HG03280 (cell line): ENCODE measurements around the gene RFXANK.
"Not testable (repeated sequence)": the region's sequence is repeated elsewhere in the genome, so short reads cannot be mapped to it uniquely, and the experiment has no call there.

Experiments used
- ATAC-seq: cut with Tn5 transposase; IDR thresholded peaks from one replicate; pipeline ENCODE4 v1.9.1; 2021; ENCODE audit warnings: mild to moderate bottlenecking, moderate library complexity; ENCODE audit not compliant: unreplicated experiment

The RFXANK gene

DNA sequence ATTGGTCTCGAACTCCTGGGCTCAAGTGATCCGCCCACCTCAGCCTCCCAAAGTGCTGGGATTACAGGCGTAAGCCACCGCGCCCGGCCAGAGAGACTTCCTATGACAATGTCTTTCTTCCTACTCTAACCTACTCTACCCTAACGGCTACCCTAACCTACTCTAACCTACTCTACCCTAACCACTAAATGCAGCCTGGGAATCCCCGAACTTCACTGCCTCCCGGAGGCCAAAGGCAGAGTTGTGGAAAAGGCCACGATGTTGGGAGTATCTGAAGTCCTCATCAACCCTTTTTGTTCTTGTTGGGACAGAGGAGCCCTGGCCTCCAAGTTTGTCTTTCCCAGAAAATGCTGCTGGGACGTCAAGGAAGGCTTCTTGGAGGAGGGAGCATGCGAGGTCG lies 12.1 kb downstream of the RFXANK start:
- ATAC-seq = no peak

DNA sequence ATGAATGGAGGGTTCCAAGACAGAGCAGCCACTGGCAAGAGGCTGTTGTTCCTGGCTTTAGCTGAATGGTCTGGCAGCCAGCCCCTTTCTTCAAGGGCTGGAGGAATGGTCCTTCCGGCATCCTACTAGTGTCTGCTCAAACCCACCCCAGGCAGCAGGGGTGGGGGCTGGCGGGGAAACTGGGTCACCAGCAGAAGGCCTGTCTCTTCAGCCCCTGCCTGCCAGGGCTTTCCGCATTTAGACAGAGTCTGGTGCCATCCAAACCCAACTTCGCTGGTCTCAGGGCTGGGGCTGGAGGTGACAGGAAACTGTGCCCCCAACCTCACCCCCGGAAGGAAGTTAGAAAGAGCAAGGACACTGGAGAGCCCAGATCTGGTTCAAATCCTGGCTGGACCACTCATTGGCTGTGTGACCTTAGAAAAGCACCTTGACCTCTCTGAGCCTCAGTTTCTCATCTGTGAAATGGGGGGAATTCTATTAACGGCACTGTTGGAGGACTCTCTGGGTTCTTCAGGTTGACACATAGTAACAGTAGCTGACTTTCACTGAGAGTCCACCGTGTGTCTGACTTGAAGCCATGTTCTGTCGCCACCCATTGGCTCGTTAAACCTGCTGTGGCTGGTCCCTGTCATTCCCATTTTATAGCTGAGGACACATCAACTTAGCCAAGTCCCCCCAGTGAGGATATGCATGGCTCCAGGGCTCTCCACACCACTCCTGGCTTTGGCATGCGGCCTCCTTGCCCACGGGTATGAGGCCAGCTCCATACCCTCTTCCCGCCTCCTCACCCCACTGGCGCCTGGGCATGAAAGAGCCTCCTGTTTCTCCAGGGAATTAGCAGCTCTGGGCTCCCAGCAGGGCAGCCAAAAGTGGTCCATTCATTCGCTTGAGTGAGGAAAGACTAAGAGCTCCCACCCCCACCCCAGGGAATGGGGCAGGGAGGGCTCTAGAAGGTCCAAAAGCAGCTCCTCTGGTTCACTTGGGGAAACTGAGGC lies 13.7 kb downstream of the RFXANK start:
- no peak for ATAC-seq

DNA sequence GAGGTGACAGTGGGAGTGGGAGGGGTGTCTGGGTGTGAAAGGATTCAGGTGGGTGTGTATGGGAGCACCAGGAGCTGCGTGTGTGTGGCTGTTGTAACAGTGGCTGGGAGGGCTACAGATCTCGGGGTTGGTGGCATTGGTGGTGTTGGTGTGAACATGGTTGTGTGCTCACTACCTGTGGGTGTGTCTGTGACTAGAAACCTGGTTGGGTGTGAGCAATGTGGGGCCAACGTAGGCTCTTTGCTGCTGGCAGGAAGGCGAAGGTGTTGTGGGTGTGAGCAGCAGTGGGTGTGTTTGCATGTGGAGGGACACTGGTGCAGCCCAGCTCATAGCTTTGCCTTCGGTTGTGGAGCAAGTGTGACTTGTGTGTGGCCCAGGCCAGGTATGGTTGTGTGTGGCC lies 14.9 kb downstream of the RFXANK start:
- no peak for ATAC-seq

DNA sequence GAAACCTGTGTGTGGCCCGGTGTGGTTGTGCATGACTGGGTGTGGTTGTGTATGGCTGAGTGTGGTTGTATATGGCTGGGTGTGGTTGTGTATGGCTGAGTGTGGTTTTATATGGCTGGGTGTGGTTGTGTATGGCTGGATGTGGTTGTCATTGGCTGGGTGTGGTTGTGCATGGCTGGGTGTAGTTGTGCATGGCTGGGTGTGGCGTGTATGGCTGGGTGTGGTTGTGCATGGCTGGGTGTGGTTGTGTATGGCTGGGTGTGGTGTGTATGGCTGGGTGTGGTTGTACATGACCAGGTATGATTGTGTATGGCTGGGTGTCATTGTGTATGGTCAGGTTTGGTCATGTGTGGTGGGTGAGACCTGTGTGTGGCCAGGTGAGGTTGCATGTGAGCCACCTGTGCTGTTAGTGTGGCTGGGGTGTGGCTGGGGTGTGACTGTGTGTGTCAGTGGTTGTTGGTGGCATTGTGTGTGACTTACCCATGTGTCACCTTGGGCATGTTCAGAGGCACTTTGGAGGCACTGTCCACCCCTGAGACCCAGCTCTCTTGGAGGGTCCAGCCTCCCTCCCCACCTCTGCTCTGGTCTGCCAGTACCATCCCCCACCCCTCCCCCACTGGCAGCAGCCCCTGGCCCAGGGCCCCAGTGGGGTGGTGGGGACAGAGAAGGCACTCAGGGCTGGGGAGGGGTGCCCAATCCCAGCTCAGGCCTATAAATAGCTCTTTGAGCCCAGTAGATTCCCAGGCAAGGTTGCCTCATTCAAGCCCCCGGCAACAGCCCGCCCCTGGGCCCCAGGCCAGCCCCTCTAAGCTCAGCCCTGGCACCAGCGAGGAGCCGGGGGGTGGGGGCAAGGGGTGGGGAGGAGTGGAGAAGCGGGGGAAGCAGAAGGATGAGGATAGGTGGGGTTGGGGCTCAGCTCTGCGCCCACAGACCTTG lies 15.8 kb downstream of the RFXANK start:
- ATAC-seq = no peak

DNA sequence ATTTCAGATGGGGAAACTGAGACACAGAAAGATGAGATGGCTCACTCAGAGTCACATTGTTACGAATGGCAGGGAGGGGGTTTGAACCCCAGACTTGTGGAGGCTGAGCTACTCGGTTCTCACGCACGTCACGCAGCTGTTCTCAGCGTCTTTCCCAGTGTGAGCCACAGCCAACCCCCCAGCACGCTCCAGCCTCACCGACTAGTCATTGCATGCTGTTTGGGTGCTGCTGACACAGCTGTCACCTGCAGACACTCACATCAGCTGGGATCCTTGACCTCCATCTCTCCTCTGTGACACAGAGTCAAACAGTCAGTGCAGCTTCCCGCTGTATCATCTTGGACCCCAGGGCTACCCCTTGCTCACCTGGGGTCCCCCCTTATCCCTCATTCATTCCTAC lies 17.3 kb downstream of the RFXANK start:
- ATAC-seq = no peak

DNA sequence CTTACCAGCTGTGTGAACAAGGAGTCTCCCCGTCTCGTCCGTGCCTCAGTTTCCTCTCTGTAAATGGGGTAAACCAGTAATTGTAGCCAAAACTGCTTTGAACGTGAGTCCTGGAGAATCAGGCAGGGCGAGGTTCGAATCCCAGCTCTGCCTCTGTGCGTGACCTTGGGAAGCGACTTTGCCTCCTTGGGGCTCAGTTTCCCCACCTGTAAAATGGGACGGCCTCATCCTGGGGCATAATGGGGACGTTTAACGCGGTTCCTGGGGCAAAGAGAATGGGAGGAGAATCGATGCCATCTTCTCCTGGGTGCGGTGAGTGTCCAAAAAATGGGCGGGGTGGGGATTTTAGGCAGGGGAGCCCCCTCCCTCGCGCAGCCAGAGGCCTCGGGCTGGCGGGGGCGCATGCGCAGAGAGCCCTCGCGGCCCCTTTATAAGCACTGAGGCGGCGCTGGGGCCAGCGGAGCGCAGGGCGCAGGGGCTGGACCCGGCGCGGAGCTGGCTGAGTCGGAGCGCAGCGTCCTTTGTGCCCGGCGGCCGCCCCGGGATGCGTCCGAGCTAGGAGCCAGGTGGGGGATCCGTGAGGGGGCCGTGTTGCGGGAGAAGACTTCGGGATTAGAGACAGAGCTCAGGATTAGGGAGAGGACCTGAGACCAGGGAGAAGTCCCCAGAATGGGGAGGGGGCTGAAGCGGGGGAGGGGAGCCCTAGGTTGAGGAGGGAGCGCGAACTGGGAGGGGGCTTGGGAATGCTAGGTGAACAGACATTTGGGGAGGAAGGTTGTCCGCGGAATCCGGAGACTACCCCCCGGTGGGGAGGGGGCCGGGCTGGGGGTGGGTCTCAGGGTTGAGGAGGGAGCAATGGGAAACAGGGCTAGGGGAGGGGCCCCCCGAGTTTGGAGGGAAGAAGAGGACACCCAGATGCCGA lies 19.7 kb downstream of the RFXANK start, which contains the start of gene NCAN:
Gene NCAN, plus strand, starts transcription at position 460 of the 922 bp plus-strand sequence. CDS start 4,996 bp downstream, outside the sequence.
- no peak for ATAC-seq

DNA sequence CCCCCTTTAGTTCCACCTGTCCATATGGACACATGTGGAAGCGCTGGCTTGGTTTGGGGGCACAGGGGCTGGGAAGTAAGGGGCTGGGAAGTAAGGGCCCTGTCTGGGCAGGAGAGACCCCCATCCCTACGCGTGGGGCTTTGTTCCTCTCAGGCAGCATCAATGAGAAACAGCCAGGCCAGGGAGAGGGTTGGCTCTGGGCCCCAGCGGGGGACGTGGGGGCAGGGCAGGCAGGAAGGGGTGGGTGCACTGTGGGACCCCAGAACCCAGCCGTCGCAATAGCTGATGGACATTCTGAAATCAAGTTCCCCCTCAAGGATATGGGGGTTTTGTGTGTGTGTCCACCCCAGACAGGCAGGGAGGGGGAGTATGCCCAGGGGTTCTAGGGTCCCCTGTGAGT lies 20.9 kb downstream of the RFXANK start:
- no peak for ATAC-seq

DNA sequence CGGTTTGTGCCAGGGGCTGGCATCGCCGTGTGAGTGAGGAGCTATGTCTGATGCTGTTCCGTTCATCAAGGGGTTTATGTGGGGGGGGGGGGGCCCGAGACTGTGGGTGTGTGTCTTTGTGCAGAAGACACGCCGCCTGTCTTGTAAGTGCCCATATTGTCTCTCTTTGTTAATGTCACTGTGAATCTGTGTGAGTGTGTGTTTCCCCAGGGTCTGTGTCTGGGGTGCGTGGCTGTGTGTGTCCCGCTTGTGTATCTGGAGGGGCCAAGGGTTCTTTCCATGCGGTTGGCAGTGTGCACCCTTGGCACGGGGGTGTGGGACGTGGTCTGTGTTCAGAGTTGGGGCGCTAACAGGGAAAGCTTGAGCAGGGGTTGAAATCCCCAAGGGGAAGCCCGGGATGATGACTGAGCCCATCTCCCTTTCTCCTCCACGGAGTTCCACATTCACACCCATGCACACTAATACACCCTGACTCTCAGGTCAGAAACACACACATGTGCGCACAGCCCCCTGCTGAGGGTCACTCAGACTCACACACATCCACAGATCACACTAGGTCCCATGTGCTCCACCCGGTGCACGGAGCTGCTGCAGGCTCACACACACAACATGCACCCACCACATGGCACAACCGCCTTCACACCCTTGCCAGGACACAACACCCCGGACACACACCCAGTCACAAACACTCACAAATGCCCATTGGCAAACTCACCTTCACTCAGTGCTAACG lies 21.5 kb downstream of the RFXANK start:
- no peak for ATAC-seq

DNA sequence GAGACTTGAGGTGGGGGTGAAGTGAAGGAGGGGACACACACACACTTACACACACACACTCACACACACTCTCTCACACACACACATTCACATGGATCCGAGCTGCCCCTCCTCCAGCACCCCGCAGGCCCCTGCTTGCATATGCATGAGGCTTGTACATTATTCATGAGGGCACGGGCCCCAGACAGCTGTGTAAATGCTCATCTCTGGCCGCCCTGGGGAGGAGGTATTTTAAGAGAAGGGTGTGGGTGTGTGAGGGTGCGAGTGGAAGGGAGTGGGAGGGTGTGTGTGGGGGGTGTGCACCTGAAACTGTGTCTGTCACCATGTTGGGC lies 22.1 kb downstream of the RFXANK start:
- no peak for ATAC-seq

DNA sequence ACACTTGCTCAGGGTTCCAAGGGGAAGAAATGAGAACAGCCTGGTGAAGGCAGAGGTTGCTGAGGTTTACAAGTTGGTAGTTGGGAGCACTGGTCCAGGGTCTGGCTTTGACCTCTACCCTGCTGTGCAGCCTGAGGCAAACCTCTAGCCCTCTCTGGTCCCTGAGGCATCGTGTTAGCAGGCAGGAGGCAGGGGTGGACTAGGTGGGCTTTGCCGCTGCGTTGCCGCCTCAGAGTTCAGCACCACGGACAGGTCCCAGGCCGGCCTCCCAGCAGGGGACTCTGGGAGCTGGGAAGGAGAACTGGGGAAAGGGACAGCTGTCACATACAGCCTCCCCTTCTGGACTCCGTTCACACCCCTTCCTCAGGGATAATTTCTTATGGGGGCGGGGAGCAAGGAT lies 22.8 kb downstream of the RFXANK start:
- no peak for ATAC-seq

DNA sequence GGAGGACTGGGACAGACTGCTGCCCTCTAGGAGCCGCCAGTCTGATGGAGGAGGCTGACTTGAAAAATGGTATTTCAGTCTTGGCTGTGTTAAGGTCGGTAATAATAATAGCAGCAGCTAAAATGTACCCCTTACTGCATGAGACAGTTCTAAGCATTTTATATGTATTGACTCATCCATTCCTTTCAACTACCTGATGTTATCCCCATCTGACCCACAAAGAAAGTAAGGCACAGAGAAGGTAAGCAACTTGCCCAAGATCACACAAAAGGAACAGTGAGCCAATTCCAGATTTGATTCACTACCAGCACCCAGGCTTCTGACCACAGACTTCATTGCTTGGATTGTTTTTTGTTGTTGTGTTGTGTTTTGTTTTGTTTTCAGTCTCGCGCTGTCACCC lies 23.7 kb downstream of the RFXANK start:
- no peak for ATAC-seq

DNA sequence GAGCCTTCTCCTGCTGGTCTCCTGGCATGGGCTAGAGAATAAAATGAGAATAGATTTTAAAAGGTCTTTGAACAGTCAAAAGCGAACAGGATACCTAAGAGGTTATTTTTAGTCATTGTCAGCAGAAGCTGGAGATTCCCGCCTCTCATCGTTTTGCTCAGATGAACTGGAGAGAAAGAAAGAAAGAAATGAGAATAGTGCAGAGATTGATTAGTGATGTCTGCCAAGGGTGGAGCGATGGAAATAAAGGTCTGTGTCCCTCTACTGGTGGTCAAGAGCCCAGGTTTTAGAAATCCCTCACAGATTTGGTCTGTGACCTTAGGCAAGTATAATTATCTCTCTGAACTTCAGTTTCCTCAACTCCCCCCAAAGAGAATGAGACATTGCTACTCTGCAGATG lies 25.0 kb downstream of the RFXANK start:
- ATAC-seq = no peak

DNA sequence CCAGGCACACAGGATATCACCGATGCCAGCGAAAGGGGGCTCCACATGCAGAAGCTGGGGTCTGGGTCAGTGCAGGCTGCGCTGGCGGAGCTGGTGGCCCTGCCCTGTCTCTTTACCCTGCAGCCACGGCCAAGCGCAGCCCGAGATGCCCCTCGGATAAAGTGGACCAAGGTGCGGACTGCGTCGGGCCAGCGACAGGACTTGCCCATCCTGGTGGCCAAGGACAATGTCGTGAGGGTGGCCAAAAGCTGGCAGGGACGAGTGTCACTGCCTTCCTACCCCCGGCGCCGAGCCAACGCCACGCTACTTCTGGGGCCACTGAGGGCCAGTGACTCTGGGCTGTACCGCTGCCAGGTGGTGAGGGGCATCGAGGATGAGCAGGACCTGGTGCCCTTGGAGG lies 26.9 kb downstream of the RFXANK start:
- no peak for ATAC-seq

DNA sequence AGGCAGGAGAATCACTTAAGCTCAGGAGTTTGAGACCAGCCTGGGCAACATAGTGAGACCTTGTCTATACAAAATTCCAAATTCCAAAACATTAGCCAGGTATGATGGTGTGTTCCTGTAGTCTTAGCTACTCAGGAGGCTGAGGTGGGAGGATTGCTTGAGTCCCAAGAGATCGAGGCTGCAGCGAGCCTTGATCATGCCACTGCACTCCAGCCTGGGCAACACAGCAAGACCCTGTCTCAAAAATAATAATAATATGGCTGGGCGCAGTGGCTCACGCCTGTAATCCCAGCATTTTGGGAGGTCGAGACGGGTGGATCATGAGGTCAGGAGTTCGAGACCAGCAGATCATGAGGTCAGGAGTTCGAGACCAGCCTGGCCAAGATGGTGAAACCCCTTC lies 28.9 kb downstream of the RFXANK start:
- ATAC-seq = not testable (repeated sequence)

DNA sequence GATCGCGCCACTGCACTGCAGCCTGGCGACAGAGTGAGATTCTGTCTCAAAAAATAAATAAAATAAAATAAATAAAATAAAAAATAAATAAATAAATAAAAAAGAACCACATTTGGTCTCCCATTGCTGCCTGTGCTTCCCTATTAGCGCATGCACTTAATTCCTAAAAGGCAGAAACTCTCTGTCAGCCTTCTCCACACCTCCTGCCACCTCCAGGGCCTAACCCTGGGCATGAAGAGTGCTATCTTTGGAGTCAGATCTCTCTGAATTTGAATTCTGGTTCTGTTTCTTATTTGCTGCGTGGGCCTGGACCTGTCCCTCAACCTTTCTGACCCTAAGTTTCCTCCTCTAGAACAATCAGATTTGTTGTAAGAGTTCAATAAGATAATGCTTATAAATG lies 31.0 kb downstream of the RFXANK start:
- ATAC-seq = no peak

DNA sequence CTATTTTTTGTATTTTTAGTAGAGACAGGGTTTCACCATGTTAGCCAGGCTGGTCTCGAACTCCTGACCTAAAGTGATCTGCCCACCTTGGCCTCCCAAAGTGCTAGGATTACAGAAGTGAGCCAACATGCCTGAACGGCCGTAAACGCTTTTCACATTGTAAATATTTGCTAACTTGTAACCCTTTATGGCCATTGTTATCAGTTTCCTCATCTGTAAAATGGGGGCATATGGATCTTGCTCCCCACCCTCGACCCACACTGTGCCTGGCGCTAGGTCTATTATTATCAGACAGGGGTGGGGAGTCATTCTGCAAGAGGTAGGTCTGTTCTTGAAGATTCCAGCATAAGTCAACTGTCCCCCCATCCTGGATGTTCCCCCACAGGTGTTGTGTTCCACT lies 31.6 kb downstream of the RFXANK start:
- ATAC-seq = no peak

DNA sequence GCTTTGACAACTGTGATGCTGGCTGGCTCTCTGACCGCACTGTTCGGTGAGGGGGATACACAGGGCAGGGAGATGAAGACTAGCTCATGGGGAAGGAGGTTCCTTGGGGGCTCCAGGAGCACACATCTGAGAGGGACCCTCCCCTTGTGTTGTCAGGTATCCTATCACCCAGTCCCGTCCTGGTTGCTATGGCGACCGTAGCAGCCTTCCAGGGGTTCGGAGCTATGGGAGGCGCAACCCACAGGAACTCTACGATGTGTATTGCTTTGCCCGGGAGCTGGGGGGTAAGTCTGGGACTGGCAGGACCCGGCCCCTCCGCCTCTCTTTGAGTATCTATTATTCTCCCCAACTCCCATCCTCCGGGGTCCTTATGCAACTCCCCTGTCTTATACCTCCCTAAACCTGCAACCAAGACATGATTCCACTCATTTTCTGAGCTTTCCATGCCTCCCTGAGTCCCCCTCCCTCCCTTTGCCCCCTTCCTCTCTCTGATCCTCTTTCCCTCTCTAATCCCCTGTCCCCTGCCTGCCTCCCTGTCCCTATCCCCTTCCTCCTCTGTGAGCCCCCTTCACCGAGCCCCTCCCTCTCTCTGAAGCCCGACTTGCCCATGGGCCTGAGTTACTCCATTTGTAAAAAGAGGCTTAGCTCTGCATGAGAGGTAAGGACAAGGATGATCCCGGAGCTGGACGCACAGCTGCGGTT lies 32.2 kb downstream of the RFXANK start:
- ATAC-seq = no peak

DNA sequence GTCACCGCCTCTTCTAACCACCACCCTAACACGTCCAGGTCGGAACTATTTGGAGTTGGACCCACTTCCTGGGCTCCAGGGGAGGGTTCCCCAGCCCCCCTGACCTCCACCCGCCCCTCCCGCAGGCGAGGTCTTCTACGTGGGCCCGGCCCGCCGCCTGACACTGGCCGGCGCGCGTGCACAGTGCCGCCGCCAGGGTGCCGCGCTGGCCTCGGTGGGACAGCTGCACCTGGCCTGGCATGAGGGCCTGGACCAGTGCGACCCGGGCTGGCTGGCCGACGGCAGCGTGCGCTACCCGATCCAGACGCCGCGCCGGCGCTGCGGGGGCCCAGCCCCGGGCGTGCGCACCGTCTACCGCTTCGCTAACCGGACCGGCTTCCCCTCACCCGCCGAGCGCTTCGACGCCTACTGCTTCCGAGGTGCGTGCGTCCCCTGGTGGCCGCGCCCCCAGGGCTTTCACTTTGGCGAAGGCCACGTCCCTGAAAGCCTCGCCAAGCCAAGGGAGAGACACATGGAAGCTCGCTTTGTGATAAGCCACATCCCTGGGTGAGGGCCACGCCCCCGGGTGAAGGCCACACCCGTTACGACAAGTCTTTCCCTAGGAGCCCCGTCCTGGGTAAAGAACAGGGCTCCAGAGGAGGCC lies 32.9 kb downstream of the RFXANK start:
- ATAC-seq = no peak

DNA sequence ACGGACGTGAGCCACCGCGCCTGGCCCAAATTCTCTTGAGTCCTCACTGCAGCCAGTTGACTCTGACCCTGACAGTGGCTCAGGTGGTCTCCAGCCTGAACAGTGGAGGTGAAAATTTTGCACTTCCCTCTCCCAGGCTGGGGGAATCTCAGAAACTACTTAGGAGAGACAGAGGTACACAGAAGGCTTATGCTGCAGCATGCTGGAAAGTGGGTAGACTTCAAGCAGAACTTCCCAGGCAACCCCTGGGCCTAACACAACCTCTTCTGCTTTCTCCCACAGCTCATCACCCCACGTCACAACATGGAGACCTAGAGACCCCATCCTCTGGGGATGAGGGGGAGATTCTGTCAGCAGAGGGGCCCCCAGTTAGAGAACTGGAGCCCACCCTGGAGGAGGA lies 34.1 kb downstream of the RFXANK start:
- no peak for ATAC-seq
